IMR-90 (cell line): ENCODE data around the gene CLDN14. TPM values are rescaled to one million over a fixed set of nuclear protein-coding genes. Genes with fewer than 3 reads are reported as not detected.

ENCODE experiments used
- ATAC-seq: fragments of 200-7000 bp; cut with Tn5 transposase; 2 replicates; pipeline ENCODE4 v1.9.1; 2020; ENCODE audit warnings: low read depth, mild to moderate bottlenecking, moderate library complexity
- BruUV-seq: library from RNA; stranded (reverse); fragments of 400-500 nt; replicated peaks from 2 replicates; lab custom pipeline; 2021; lab: Mats Ljungman, UMichigan
- CTCF ChIA-PET: fragments of 300-600 bp; formaldehyde crosslinking; extraction: SDS; loops from one replicate; lab custom pipeline; 2021; ENCODE audit warnings: antibody characterized with exemption; lab: Yijun Ruan, JAX
- POLR2A ChIA-PET: fragments of 300-600 bp; sonication (Branson Sonifier 250); formaldehyde crosslinking; loops from one replicate; lab custom pipeline; 2022; ENCODE audit warnings: antibody characterized with exemption; ENCODE audit not compliant: unreplicated experiment; lab: Charles Lee
- DNase-seq: peaks from one replicate; pipeline ENCODE4 v3.0.0; 2013
- H2AFZ ChIP-seq: replicated peaks from 2 replicates; pipeline ENCODE3; 2013; ENCODE audit warnings: low read length, mild to moderate bottlenecking; ENCODE audit not compliant: poor library complexity
- H2AK5ac ChIP-seq: 2 replicates; pipeline ENCODE4 v1.6.1; 2013; ENCODE audit warnings: low read depth, low read length, inconsistent platforms
- H2AK9ac ChIP-seq: replicated peaks from 2 replicates; pipeline ENCODE3; 2013; ENCODE audit warnings: mild to moderate bottlenecking, low read depth, low read length, moderate library complexity; ENCODE audit not compliant: poor library complexity
- H2BK120ac ChIP-seq: 2 replicates; pipeline ENCODE4 v1.6.1; 2013; ENCODE audit warnings: low read depth, low read length, inconsistent platforms
- H2BK15ac ChIP-seq: 3 replicates; pipeline ENCODE4 v1.6.1; 2013; ENCODE audit warnings: low read depth, low read length, inconsistent platforms
- H2BK20ac ChIP-seq: 2 replicates; pipeline ENCODE4 v1.6.1; 2013; ENCODE audit warnings: low read depth, mild to moderate bottlenecking, inconsistent platforms, low read length, moderate library complexity
- H2BK5ac ChIP-seq: 2 replicates; pipeline ENCODE4 v1.6.1; 2013; ENCODE audit warnings: mild to moderate bottlenecking, low read depth, low read length, inconsistent platforms; ENCODE audit not compliant: poor library complexity, severe bottlenecking
- H3K14ac ChIP-seq: replicated peaks from 2 replicates; pipeline ENCODE4 v1.6.1; 2013; ENCODE audit warnings: low read depth, low read length, inconsistent platforms
- H3K18ac ChIP-seq: 2 replicates; pipeline ENCODE4 v1.6.1; 2013; ENCODE audit warnings: low read depth, low read length, control low read depth
- H3K23ac ChIP-seq: 2 replicates; pipeline ENCODE4 v1.6.1; 2013; ENCODE audit warnings: low read depth, low read length, inconsistent platforms
- H3K27ac ChIP-seq: 2 replicates; pipeline ENCODE4 v1.5.1; 2013; ENCODE audit warnings: mild to moderate bottlenecking, control low read depth, low read length; ENCODE audit not compliant: insufficient read depth
- H3K27me3 ChIP-seq: 2 replicates; pipeline ENCODE4 v1.6.1; 2013; ENCODE audit warnings: low read length; ENCODE audit not compliant: control insufficient read depth, insufficient read depth
- H3K36me3 ChIP-seq: 2 replicates; pipeline ENCODE4 v1.6.1; 2013; ENCODE audit warnings: low read length, mixed read lengths; ENCODE audit not compliant: control insufficient read depth, insufficient read depth
- H3K4ac ChIP-seq: 2 replicates; pipeline ENCODE4 v1.6.1; 2013; ENCODE audit warnings: low read depth, low read length, inconsistent platforms
- H3K4me1 ChIP-seq: 2 replicates; pipeline ENCODE4 v1.6.1; 2013; ENCODE audit warnings: low read length, mixed read lengths; ENCODE audit not compliant: control insufficient read depth, insufficient read depth
- H3K4me2 ChIP-seq: 2 replicates; pipeline ENCODE4 v1.6.1; 2013; ENCODE audit warnings: low read depth, mild to moderate bottlenecking, control low read depth, low read length, moderate library complexity
- H3K4me3 ChIP-seq: 2 replicates; pipeline ENCODE4 v1.5.1; 2013; ENCODE audit warnings: low read depth, mild to moderate bottlenecking, control low read depth, low read length, moderate library complexity; ENCODE audit not compliant: insufficient read depth
- H3K56ac ChIP-seq: 2 replicates; pipeline ENCODE4 v1.6.1; 2013; ENCODE audit warnings: low read length, inconsistent platforms; ENCODE audit not compliant: insufficient read depth; ENCODE audit errors: extremely low read depth
- H3K79me1 ChIP-seq, 2 experiments: 2 replicates each; pipeline ENCODE4 v1.6.1; 2013; ENCODE audit warnings: low read length in 2 of 2, inconsistent platforms in 1 of 2, low read depth in 1 of 2
- H3K9ac ChIP-seq: 2 replicates; pipeline ENCODE4 v1.6.1; 2013; ENCODE audit warnings: low read depth, low read length, control low read depth
- H3K9me1 ChIP-seq: 2 replicates; pipeline ENCODE4 v1.6.1; 2013; ENCODE audit warnings: low read length, inconsistent platforms; ENCODE audit not compliant: insufficient read depth
- H3K9me3 ChIP-seq: 2 replicates; pipeline ENCODE4 v1.6.1; 2013; ENCODE audit warnings: low read length; ENCODE audit not compliant: control insufficient read depth, insufficient read depth
- H4K20me1 ChIP-seq: 2 replicates; pipeline ENCODE4 v1.6.1; 2013; ENCODE audit warnings: low read length, inconsistent platforms; ENCODE audit not compliant: insufficient read depth
- H4K5ac ChIP-seq: 2 replicates; pipeline ENCODE4 v1.6.1; 2013; ENCODE audit warnings: mild to moderate bottlenecking, low read depth, low read length, control low read depth
- H4K8ac ChIP-seq, 2 experiments: 2 replicates each; pipeline ENCODE4 v1.6.1; 2013; ENCODE audit warnings: low read depth in 2 of 2, low read length in 2 of 2, control low read depth in 1 of 2, inconsistent platforms in 1 of 2
- H4K91ac ChIP-seq: 2 replicates; pipeline ENCODE4 v1.6.1; 2013; ENCODE audit warnings: low read depth, low read length, inconsistent platforms; ENCODE audit not compliant: insufficient read depth
- BHLHE40 ChIP-seq: fragments of 150-350 bp; IDR thresholded peaks from 2 replicates; pipeline ENCODE4 v1.6.1; 2016; ENCODE audit warnings: mild to moderate bottlenecking, low read depth, low read length
- CTCF ChIP-seq: conservative IDR thresholded peaks from 2 replicates; pipeline ENCODE4 v1.5.1; 2012; ENCODE audit warnings: mild to moderate bottlenecking, low read depth, low read length, improper control_type of control experiment
- ELK1 ChIP-seq: fragments of 150-350 bp; IDR thresholded peaks from 2 replicates; pipeline ENCODE4 v1.6.1; 2016; ENCODE audit warnings: low read depth, mild to moderate bottlenecking, low read length, moderate library complexity, borderline replicate concordance
- FOS ChIP-seq: fragments of 150-350 bp; IDR thresholded peaks from 2 replicates; pipeline ENCODE4 v1.6.1; 2016; ENCODE audit warnings: low read depth, low read length
- MAZ ChIP-seq: IDR thresholded peaks from 2 replicates; pipeline ENCODE4 v1.6.1; 2012; ENCODE audit warnings: low read depth, mild to moderate bottlenecking, low read length, improper control_type of control experiment, moderate library complexity, borderline replicate concordance
- MXI1 ChIP-seq: IDR thresholded peaks from 2 replicates; pipeline ENCODE4 v1.6.1; 2012; ENCODE audit warnings: low read depth, mild to moderate bottlenecking, low read length, moderate library complexity, borderline replicate concordance
- NFE2L2 ChIP-seq: fragments of 150-350 bp; IDR thresholded peaks from 2 replicates; pipeline ENCODE4 v1.6.1; 2016; ENCODE audit warnings: low read depth, mild to moderate bottlenecking, low read length
- POLR2A ChIP-seq: IDR thresholded peaks from 2 replicates; pipeline ENCODE4 v1.6.1; 2012; ENCODE audit warnings: mild to moderate bottlenecking, low read depth, low read length
- RAD21 ChIP-seq: IDR thresholded peaks from 2 replicates; pipeline ENCODE4 v1.6.1; 2012; ENCODE audit warnings: low read length, improper control_type of control experiment
- RCOR1 ChIP-seq: IDR thresholded peaks from 2 replicates; pipeline ENCODE4 v1.6.1; 2012; ENCODE audit warnings: mild to moderate bottlenecking, low read length, improper control_type of control experiment; ENCODE audit not compliant: insufficient replicate concordance
- RFX5 ChIP-seq: IDR thresholded peaks from 2 replicates; pipeline ENCODE4 v1.8.0; 2012; ENCODE audit warnings: low read depth, mild to moderate bottlenecking, low read length, moderate library complexity
- WGBS, 2 experiments: methylation state at CpG; one replicate each; pipeline versions ENCODE4 v1.1.5 to v1.1.7; 2013; ENCODE audit warnings: missing lambda C conversion rate in 2 of 2; ENCODE audit not compliant: insufficient read length in 1 of 2; ENCODE audit errors: extremely low coverage in 2 of 2; 5-methylcytosine and 5-hydroxymethylcytosine counted together
- dilution Hi-C: fragments of 300-500 bp; cut with HindIII; formaldehyde crosslinking; loops from one replicate; pipeline ENCODE4 v1.14.3; 2018; ENCODE audit warnings: low sequenced_read_pairs; ENCODE audit not compliant: unreplicated experiment
- in situ Hi-C: fragments of 300-500 bp; cut with MboI; formaldehyde crosslinking; loops from 3 replicates; pipeline ENCODE4 v1.14.3; 2019; ENCODE audit warnings: low sequenced_read_pairs, inconsistent platforms, mixed read lengths
- intact Hi-C: fragments of 100-400 bp; cut with micrococcal nuclease; formaldehyde crosslinking; loops from 2 replicates; pipeline ENCODE4 v1.10.0; 2022
- polyA plus RNA-seq, 3 experiments: library from polyadenylated mRNA; depleted of rRNA; stranded (reverse); fragments of >200 nt; gene quantifications; 2 replicates each; pipeline ENCODE4 v1.2.3, GENCODE V29; 2012; ENCODE audit warnings: low replicate concordance in 1 of 3
- total RNA-seq: library from RNA; depleted of rRNA; stranded (reverse); fragments of >200 nt; gene quantifications from 2 replicates; pipeline ENCODE4 v1.2.3, GENCODE V29; 2012
- TF ChIP-seq, protein P1 (sequence below): fragments of 150-350 bp; IDR thresholded peaks from 2 replicates; pipeline ENCODE4 v1.6.1; 2017; ENCODE audit warnings: mild to moderate bottlenecking, antibody characterized with exemption, low read length, low read depth

Gene CLDN14
- total and polyA plus RNA-seq, 2 of the 4 experiments (the other 2 are of a cell fraction): not detected

- TF ChIP-seq MXI1: no peak
- TF ChIP-seq, protein P1, sequence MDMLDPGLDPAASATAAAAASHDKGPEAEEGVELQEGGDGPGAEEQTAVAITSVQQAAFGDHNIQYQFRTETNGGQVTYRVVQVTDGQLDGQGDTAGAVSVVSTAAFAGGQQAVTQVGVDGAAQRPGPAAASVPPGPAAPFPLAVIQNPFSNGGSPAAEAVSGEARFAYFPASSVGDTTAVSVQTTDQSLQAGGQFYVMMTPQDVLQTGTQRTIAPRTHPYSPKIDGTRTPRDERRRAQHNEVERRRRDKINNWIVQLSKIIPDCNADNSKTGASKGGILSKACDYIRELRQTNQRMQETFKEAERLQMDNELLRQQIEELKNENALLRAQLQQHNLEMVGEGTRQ: no peak
- no peak for TF ChIP-seq NFE2L2
- no peak for TF ChIP-seq BHLHE40
- no peak for TF ChIP-seq ELK1
- no peak for TF ChIP-seq RFX5
- no peak for TF ChIP-seq POLR2A
- peak; percentile 67 for TF ChIP-seq FOS
- no peak for TF ChIP-seq RAD21
- no peak for TF ChIP-seq CTCF
- TF ChIP-seq MAZ: peak; percentile 65; the same call in 1 of the 2 replicates
- no peak for TF ChIP-seq RCOR1
- H2AFZ ChIP-seq: no peak overlapping the region
- H3K4me1 ChIP-seq: peaks cover 4% of the 10 kb centered on the region; the same call in 1 of the 2 replicates
- H3K27me3 ChIP-seq: no peaks in the 10 kb centered on the region
- dilution Hi-C loops: no loop called here
- no peak overlapping the region for H3K9ac ChIP-seq
- no peak overlapping the region for H2AK9ac ChIP-seq
- no peak overlapping the region for H2BK15ac ChIP-seq
- in situ Hi-C loops: no loop called here
- no peak overlapping the region for H3K4me2 ChIP-seq
- ChIA-PET POLR2A (no interaction called here), CTCF (no interaction called here)
- H4K20me1 ChIP-seq: no peaks in the 10 kb centered on the region
- no peak overlapping the region for H3K4me3 ChIP-seq
- no peak overlapping the region for H2BK120ac ChIP-seq
- H3K9me1 ChIP-seq: 0 out of 2 replicates have a peak, but pooled peaks cover 2% of the 10 kb centered on the region
- no peak overlapping the region for H4K8ac ChIP-seq
- no peak overlapping the region for H2BK20ac ChIP-seq
- no peak overlapping the region for H3K14ac ChIP-seq
- no peaks in the 10 kb centered on the region for H3K79me1 ChIP-seq
- no TSS peak for BruUV-seq
- no peak overlapping the region for H3K27ac ChIP-seq
- intact Hi-C loops: no loop called here
- no peak overlapping the region for H2BK5ac ChIP-seq
- H3K4ac ChIP-seq: no peak overlapping the region; the same call in 1 of the 2 replicates
- H3K23ac ChIP-seq: no peak overlapping the region
- H2AK5ac ChIP-seq: no peak overlapping the region
- no peaks in the 10 kb centered on the region for H3K36me3 ChIP-seq
- no peak overlapping the region for H3K56ac ChIP-seq
- peak; percentile 69 for DNase-seq
- H3K9me3 ChIP-seq: no peaks in the 10 kb centered on the region
- peak; percentile 68 for ATAC-seq
- no peak overlapping the region for H4K91ac ChIP-seq
- H4K5ac ChIP-seq: no peak overlapping the region
- WGBS, 2 experiments: no CpG with 5 or more reads among the region's 2 CpGs
- H3K18ac ChIP-seq: no peak overlapping the region; the same call in 1 of the 2 replicates
Observed at GRCh38 chr21:36450511-36450910, 29.4 kb downstream of the CLDN14 start.
